GM23248 (cell line): Measurements from ENCODE around the gene RERE.
"Not testable (repeated sequence)": the region's sequence is repeated elsewhere in the genome, so short reads cannot be mapped to it uniquely, and the experiment has no call there.

Experiments used
- EZH2 ChIP-seq: fragments of 200-600 bp; sonication (generic); IDR thresholded peaks from 2 replicates; pipeline ENCODE4 v1.6.1; 2018; ENCODE audit warnings: antibody characterized with exemption, mild to moderate bottlenecking; ENCODE audit not compliant: insufficient read depth, poor library complexity, severe bottlenecking
- EZH2phosphoT487 ChIP-seq: fragments of 200-600 bp; sonication (generic); IDR thresholded peaks from 2 replicates; pipeline ENCODE4 v1.6.1; 2018; ENCODE audit warnings: antibody characterized with exemption, moderate library complexity, mild to moderate bottlenecking, low read depth; ENCODE audit not compliant: insufficient read depth

- not testable (repeated sequence) for TF ChIP-seq EZH2, EZH2phosphoT487
Observed at GRCh38 chr1:8611634-8612515, 205.6 kb downstream of the RERE start.
